HG03066 (cell line): Measurements from ENCODE around the gene MAP3K5.

Source experiments
- ATAC-seq: cut with Tn5 transposase; IDR thresholded peaks from one replicate; pipeline ENCODE4 v1.9.1; 2021; ENCODE audit warnings: low read depth; ENCODE audit not compliant: unreplicated experiment

Gene MAP3K5

GRCh38 chr6:136751991-136752390 lies 40.3 kb downstream of the MAP3K5 start:
- no peak for ATAC-seq

- ATAC-seq = peak; percentile 83
Observed at GRCh38 chr6:136751522-136751956, 40.7 kb downstream of the MAP3K5 start.

GRCh38 chr6:136750696-136751521 lies 41.4 kb downstream of the MAP3K5 start:
- ATAC-seq = peak; percentile 18

GRCh38 chr6:136749359-136749997 lies 42.8 kb downstream of the MAP3K5 start:
- no peak for ATAC-seq

- ATAC-seq = no peak
Observed at GRCh38 chr6:136747507-136747906, 44.8 kb downstream of the MAP3K5 start.

GRCh38 chr6:136745300-136745699 lies 47.0 kb downstream of the MAP3K5 start:
- no peak for ATAC-seq

GRCh38 chr6:136744889-136745288 lies 47.4 kb downstream of the MAP3K5 start:
- no peak for ATAC-seq

- no peak for ATAC-seq
Observed at GRCh38 chr6:136742125-136742524, 50.2 kb downstream of the MAP3K5 start.

GRCh38 chr6:136740050-136740974 lies 52.0 kb downstream of the MAP3K5 start:
- no peak for ATAC-seq

GRCh38 chr6:136739501-136739900 lies 52.8 kb downstream of the MAP3K5 start:
- no peak for ATAC-seq

GRCh38 chr6:136739071-136739470 lies 53.2 kb downstream of the MAP3K5 start:
- no peak for ATAC-seq

GRCh38 chr6:136738692-136739057 lies 53.6 kb downstream of the MAP3K5 start:
- ATAC-seq = no peak

GRCh38 chr6:136737871-136738691 lies 54.2 kb downstream of the MAP3K5 start:
- ATAC-seq = no peak

GRCh38 chr6:136737374-136737844 lies 54.9 kb downstream of the MAP3K5 start:
- no peak for ATAC-seq

- ATAC-seq = no peak
Observed at GRCh38 chr6:136736281-136736960, 55.9 kb downstream of the MAP3K5 start.

GRCh38 chr6:136734977-136735376 lies 57.3 kb downstream of the MAP3K5 start:
- no peak for ATAC-seq

GRCh38 chr6:136732889-136733288 lies 59.4 kb downstream of the MAP3K5 start:
- no peak for ATAC-seq

- no peak for ATAC-seq
Observed at GRCh38 chr6:136729832-136730231, 62.4 kb downstream of the MAP3K5 start.

- no peak for ATAC-seq
Observed at GRCh38 chr6:136728976-136729515, 63.2 kb downstream of the MAP3K5 start.
